ENCODE data around the gene VTN. TPM values are rescaled to one million over a fixed set of nuclear protein-coding genes. Genes with fewer than 3 reads are reported as not detected.

Gene VTN
- under 1 TPM in 1 of 2 donors, not detected in 1; 0.11 TPM for total RNA-seq
- long read RNA-seq: 0 reads

- ATAC-seq: no peak
- intact Hi-C loops (cut with DNase I, micrococcal nuclease): no loop called here
- DNase-seq: no peak
These were observed at the start of gene VTN for GRCh38 chr17:28370035-28370743. Gene VTN, minus strand, starts transcription at chr17:28370307. Its CDS starts 104 bp downstream, at chr17:28370203.

- ATAC-seq: peak; percentile 95
- DNase-seq: peak; percentile 40 to 62
- intact Hi-C loops (cut with DNase I, micrococcal nuclease): no loop called here
These were observed 46.7 kb upstream of the VTN start for GRCh38 chr17:28416703-28417311.

GRCh38 chr17:28415886-28416285 is 45.8 kb upstream of the VTN start:
- DNase-seq (no peak), ATAC-seq (no peak)
- intact Hi-C loops (cut with DNase I, micrococcal nuclease): no loop called here

- intact Hi-C loops (cut with DNase I, micrococcal nuclease): no loop called here
- ATAC-seq: no peak
- no peak for DNase-seq
These were observed 43.7 kb upstream of the VTN start for GRCh38 chr17:28413804-28414203.

GRCh38 chr17:28412099-28412498 is 42.0 kb upstream of the VTN start:
- intact Hi-C loops (cut with DNase I, micrococcal nuclease): no loop called here
- ATAC-seq (no peak), DNase-seq (no peak)

- intact Hi-C loops (cut with DNase I, micrococcal nuclease): no loop called here
- DNase-seq (no peak), ATAC-seq (peak; percentile 50)
These were observed 37.8 kb upstream of the VTN start for GRCh38 chr17:28407974-28408306.

- DNase-seq (no peak), ATAC-seq (peak; percentile 52)
- intact Hi-C loops (cut with DNase I, micrococcal nuclease): no loop called here
These were observed 37.2 kb upstream of the VTN start for GRCh38 chr17:28407130-28407973.

- peak; percentile 30 for ATAC-seq
- intact Hi-C loops (cut with DNase I, micrococcal nuclease): no loop called here
- DNase-seq: no peak
These were observed 36.3 kb upstream of the VTN start for GRCh38 chr17:28406473-28406814.

- peak; percentile 65 for ATAC-seq
- peak; percentile 64 to 71 for DNase-seq
- intact Hi-C loops (cut with DNase I, micrococcal nuclease): no loop called here
These were observed 35.7 kb upstream of the VTN start, which contains the start of gene SLC46A1 for GRCh38 chr17:28405632-28406472. Gene SLC46A1, minus strand, starts transcription at chr17:28406212. Its CDS starts 98 bp downstream, at chr17:28406114.

GRCh38 chr17:28404812-28405570 is 34.9 kb upstream of the VTN start:
- DNase-seq (peak in 1 of 2 donors; percentile 28), ATAC-seq (peak; percentile 7)
- intact Hi-C loops (cut with DNase I, micrococcal nuclease): no loop called here

- ATAC-seq: no peak
- no peak for DNase-seq
- intact Hi-C loops (cut with DNase I, micrococcal nuclease): no loop called here
These were observed 34.3 kb upstream of the VTN start for GRCh38 chr17:28404461-28404811.

- DNase-seq: no peak
- intact Hi-C loops (cut with DNase I, micrococcal nuclease): no loop called here
- ATAC-seq: no peak
These were observed 33.9 kb upstream of the VTN start for GRCh38 chr17:28404007-28404406.

GRCh38 chr17:28402844-28403243 is 32.7 kb upstream of the VTN start:
- DNase-seq: no peak
- no peak for ATAC-seq
- intact Hi-C loops (cut with DNase I, micrococcal nuclease): no loop called here

- DNase-seq (no peak), ATAC-seq (no peak)
- intact Hi-C loops (cut with DNase I, micrococcal nuclease): no loop called here
These were observed 32.1 kb upstream of the VTN start for GRCh38 chr17:28402224-28402630.

GRCh38 chr17:28399808-28400207 is 29.7 kb upstream of the VTN start:
- ATAC-seq: no peak
- no peak for DNase-seq
- intact Hi-C loops (cut with DNase I, micrococcal nuclease): no loop called here

GRCh38 chr17:28398280-28398981 is 28.3 kb upstream of the VTN start:
- ATAC-seq (peak; percentile 20), DNase-seq (no peak)
- intact Hi-C loops (cut with DNase I, micrococcal nuclease): no loop called here

GRCh38 chr17:28397687-28398279 is 27.7 kb upstream of the VTN start:
- ATAC-seq (no peak), DNase-seq (no peak)
- intact Hi-C loops (cut with DNase I, micrococcal nuclease): no loop called here
